GM18519 (cell line): ENCODE results near the gene TRIM47.

Experiments
- ATAC-seq: cut with Tn5 transposase; IDR thresholded peaks from one replicate; pipeline ENCODE4 v1.9.1; 2021; ENCODE audit warnings: mild to moderate bottlenecking, moderate library complexity; ENCODE audit not compliant: unreplicated experiment, low FRiP score

TRIM47 gene

DNA sequence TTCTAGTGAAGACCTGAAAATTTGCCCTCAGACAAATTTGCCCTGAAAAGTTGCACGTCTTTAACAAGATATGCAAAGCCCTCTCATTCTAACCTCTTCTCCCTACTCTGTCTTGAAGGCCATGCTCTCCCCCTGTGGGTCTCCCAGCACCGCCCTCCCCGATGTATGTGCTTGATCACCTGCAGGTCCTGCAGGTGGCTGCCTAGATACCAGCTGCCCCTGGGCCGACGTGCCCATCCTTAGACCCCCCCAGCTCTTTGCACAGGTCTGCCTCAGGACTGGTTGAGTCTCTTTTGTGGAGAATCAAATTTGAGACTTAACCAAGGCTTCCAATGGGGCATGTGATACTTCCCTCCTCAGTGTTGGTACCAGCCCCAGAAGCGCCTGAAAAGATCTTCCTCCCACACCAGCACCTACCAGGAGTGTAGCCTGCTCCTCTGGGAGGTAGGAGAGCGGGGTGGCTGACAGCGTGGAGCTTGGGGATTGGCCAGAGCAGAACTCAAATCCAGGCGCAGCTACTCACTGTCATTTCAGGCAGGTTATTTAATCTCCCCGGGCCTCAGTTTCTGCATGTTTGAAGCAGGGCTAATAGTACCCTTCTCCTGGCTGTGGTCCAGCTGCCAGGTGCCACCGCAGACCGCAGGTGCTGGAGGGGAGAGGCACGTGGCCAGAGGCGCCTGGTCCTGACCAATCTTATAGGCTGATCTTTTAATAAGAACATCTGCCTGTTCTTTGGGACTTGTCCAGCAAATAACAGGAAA, 30.9 kb upstream of the TRIM47 start:
- ATAC-seq: no peak

DNA sequence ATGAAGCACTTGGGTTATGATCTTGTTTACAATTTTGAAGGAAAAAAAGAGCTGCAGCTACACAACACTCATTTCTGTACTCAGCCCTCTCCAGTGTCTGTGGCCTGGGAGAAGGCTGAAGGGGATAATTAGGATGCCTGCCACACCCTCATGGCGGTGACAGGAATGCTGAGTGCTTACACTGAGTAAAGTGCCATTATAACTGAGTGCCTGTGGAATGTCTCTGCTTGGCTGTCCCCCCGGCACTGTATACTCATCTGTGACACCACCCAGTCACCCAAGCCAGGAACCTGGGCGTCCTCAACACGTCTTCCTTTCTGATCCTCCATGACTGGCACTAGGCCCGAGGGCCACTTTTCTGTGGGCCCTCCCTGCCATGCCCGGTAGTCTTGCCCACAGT, 29.8 kb upstream of the TRIM47 start:
- ATAC-seq: no peak

DNA sequence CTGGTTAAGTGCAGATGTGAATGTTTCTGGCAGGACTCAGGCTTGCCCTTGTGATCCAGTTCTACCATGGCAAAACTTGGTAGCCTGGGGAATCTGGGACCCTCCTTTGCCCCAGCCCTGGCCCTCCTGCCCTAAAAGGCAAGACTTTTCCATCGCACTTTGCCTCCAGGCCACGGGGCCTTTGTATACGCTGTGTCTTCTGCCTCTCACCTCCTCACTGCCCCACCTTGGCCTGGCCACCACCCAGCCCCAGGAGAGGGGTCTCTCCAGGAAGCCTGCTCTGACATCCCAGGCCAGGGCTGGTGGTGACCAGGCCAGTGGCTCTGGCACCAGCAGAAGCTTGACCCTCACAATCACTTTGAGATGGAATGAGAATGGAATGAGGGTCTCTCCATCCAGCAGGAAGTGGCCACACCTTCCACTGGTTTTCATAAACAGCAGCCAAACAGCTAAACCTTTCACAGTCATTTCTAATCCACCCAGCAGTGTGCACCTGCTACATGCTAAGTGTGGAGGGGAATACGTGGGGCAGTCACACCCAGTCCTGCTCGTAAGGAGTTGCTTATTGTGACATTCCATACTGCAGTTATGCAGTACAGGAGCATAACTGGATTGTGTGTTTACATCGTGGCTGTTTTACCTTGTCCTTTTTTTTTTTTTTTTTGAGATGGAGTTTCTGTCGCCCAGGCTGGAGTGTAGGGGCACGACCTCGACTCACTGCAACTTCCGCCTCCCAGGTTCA, 27.9 kb upstream of the TRIM47 start:
- no peak for ATAC-seq

DNA sequence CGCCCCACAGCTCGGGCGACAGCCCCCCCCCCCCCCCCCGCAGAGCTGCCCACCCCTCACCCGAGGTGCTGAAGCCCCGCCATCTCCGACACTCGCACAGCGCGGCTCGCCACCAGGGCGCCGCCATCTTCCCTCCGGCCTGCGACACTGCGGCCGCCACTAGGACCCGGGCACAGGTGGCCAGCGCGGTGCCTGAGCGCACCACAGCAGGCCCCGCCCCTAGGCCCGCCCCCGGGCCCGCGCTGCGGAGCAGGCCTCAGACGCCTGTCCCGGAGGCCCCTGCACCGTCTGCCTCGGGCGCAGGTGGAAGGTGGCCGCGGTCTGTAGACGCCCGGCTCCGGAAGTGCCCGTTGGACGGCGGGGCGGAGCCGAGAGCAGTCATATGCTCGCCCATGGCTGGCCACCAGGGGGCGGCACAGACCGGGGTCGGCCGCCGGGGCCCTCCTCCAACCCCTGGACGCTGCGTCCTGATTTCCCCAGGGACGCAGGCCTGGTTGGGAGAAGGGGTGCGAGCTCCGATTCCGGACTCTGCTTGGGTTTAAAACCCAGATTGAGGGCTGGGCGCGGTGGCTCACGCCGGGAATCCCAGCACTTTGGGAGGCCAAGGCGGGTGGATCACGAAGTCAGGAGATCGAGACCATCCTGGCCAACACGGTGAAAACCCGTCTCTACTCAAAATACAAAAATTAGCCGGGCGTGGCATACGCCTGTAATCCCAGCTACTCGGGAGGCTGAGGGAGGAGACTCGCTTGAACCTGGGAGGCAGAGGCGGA, 26.6 kb upstream of the TRIM47 start, which contains the start of gene MRPL38:
MRPL38 (minus strand) TSS at position 136 of the 773 bp plus-strand sequence; CDS start at position 127, 9 bp downstream.
- ATAC-seq: peak; percentile 82

DNA sequence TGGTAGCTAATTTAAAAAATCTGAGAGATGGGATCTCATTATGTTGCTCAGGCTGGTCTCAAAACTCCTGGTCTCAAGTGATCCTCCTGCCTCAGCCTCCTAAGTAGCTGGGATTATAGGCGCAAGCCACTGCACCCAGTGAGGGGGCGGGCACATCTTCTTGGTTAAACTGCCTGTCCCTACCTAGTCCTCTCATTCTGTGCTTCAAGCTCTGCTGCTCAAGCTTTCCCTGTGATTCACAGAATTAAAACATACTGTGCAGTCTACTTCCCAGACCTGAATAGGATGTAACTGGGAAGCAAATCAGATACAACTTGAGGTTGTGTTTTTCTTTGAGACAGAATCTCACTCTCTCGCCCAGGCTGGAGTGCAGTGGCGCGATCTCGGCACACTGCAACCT, 24.0 kb upstream of the TRIM47 start:
- ATAC-seq: no peak

DNA sequence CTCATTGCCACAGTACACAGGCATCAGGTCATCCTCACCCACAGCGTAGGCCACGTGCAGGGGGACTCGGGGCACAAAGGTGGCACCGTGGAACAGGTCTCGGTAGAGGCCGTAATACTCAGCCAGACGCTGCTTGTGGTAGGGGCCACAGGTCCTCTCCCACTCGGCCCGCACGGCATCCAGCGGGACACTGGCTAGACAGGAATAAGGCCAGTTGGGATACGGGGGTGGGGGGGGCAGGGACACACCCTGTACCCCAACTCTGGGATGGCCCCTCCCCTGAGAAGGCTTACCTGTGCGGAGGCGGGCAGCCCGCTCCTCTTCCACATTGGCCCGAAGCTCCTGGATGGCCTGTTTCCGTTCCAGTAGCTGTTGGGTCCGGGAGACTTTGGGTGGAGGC, 23.3 kb upstream of the TRIM47 start:
- ATAC-seq: no peak

DNA sequence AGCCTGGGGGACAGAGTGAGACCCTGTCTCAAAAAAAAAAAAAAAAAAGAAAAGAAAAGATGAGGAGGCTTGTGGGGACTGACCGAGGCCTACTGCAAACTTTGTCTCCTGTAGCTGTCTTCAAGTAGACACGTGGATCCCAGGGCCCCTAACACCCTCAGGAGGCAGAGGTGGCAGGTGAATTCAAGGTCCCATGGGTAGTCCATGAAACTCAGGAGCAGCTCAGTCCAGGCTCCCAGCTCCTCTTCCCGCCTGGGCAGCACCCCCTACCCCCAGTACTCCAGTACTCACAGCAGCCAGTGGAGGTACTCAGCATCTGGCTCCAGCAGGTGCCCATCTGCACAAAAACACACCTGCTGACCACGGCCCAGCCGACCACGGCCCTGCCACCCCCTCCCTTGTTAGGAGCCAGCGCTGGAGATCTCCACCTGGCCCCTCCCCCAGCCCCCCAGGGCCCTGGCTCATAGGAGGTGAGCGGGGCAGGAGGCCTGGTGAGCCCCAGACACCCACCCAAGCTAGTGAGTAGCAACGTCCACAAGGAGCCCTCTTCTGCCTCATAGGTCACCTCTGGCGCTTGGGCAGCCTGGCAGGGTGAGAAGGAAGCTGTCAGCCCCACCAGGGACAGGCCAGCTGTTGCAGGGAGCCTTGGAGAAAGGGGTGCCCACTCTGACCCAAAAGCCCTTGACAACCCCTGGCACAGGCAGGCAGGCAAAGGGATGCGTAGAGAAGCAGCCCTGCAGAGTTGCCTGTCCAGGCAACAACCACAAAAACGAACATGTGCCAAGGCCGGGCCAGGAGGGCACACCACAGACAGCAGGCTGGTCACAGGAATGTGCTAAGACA, 22.5 kb upstream of the TRIM47 start:
- ATAC-seq: no peak

DNA sequence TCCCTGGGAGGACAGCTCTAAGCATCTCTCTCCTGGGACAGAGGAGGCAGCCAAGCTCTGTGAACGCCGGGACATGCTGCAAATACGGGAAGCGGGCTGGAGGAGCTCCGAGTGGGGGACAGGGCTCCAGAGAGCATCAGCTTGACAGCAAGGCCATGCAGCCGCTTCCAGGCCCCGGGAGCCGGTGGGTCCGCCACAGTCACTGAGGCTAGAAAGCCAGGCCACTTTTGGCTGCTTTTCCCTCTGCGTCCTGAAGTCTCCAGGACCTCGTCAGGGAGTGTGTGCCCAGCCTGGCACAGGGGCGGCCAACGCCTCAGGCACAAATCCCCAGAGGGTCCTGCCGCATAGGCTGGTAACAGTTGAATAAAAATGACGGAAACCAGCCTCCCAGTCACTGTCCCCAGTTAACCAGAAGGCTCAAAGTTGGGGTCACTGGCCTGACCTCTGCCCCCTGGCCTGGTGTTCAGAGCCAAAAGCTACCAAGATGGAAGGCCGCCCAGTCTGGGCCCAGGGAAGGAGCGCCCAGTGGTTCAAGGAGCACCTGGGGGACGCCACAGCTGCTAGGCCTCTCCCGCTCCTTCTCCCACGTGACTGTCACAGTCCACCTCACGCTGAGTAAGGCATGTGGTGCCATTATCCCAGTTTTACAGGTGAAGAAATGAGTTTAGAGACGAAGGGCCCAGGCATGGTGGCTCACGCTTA, 21.5 kb upstream of the TRIM47 start:
- ATAC-seq: no peak

DNA sequence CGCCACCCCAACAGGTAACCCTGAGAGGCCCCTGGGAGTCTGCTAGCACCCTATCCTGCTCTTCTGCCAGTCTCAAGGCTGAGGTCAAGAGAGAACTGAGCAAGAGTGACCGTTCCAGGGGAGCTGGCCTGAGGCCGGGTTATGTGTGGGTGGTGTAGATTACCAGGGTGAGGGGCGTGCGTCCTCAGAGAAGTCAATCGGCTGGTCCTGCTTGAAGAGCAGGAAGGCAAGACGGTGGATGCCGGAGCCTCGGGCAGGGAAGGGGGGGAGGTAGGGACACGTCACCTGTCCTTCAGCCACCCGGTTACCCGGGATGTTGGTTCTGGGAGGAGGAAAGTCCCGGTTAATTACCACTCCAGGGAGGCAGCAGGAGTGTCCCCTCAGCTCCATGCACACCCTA, 21.0 kb upstream of the TRIM47 start:
- ATAC-seq: no peak

DNA sequence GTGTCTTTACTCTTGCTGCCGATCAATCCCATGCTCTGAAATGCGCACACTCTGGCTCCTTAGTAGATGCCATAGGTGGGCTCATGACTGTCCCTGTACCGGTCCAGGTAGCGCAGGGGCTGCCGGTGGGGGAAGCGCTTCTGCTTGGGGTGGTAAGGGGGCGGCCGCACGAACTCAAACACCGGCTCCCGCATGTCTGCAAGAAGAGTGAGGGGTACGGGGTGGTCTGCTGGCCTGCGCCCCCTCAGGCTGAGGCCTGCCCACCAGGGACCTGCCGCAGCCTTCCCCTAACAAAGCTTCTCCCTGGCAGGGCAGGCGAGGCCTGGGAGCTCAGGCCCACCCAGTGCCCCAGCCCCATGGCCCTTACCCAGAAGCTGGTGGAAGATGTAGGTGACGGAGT, 20.4 kb upstream of the TRIM47 start:
- no peak for ATAC-seq

DNA sequence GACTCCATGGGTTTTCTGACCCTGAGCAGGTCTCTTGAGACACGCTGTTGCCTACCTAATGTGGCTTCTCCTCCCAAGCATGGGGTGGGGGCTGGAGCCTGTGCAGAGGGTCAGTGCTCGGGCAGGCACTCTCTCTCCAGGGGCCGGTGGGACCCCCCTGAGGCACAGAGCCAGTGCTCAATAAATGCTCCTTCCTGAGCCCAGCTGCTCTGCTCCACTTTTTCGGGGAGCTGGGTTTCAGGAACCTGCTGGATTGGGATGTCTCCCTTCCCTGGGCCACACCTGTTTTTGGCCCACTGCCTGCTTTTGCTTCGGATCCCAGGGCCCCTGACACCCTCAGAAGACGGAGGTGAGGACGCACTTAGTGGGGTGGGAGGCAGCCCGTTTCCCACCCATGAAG, 19.7 kb upstream of the TRIM47 start:
- ATAC-seq: no peak

DNA sequence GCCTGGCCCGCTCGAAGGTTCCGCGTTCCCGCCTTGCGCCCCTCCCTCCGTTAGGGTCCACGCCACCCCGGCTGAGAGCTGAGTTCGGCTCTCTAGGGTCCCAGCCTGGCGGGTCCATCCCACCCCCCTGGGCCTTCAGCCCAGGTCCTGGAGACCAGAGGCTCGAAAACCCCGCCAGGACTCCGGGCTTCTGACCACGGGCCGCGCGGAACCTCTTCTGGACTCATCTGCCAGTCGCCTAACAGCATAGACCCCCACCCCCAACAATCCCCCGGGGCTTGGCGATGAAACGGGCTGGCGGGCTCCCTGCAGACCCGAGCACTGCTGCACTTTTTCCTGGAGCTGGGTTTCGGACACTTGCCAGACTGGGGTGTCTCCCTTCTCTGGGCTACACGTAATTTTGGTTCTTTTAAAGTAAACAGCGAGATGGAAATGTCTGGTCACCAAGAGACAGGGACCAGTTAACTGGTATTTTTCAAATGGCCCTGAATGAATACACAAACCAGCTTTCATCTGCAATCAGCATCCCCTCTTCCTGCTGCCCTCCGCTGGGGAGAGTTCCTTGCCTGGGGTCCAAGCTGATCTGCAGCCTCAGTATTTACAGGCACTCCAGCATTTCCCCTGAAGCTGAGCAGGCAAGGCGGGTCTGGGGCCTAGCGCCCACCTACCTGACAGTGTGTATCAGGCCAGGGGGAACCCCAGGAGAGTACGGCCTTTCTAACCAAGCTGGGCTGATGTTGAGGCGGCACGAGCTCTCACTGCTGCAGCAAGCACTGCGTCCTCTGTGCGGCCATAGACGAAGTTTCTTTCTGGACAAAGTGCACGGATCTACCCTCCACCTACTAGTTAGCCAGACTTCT, 19.0 kb upstream of the TRIM47 start:
- ATAC-seq: no peak

DNA sequence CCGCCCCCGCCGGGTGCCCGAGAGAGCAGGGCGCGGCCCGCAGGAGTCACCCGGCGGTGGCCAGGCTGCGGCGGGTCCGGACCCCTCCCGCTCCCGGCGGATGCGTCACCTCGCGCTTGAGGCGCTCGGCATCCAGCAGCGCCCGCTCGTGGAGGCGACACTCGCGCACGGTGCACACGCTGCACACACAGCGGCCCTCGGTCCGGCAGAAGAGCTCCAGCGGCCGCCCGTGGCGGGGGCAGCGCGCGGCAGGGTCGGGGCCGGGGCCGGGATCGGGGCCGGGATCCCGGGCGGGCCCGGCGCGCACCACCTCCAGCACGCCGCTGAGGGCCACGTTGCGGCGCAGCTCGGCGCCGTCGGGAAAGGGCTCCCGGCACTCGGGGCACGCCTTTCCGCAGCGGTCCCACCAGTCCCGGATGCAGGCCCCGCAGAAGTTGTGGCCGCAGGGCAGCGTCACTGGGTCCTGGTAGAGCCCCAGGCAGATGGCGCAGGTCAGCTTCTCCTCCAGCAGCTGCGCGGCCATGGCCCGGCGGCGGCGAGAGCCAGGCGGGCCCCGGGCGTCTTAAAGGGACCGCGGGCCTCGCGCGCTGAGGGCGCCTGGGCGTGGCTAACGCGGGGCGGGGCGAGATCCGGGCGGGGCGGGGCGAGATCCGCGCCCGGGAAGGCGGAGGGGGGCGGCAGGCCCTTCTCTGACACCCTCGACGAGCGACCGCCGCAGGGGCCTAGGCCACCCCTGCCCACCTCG, 18.2 kb upstream of the TRIM47 start, which contains the start of gene TRIM65:
TRIM65 (minus strand) TSS at position 537 of the 745 bp plus-strand sequence; CDS start at position 523, 14 bp downstream.
- ATAC-seq: no peak

DNA sequence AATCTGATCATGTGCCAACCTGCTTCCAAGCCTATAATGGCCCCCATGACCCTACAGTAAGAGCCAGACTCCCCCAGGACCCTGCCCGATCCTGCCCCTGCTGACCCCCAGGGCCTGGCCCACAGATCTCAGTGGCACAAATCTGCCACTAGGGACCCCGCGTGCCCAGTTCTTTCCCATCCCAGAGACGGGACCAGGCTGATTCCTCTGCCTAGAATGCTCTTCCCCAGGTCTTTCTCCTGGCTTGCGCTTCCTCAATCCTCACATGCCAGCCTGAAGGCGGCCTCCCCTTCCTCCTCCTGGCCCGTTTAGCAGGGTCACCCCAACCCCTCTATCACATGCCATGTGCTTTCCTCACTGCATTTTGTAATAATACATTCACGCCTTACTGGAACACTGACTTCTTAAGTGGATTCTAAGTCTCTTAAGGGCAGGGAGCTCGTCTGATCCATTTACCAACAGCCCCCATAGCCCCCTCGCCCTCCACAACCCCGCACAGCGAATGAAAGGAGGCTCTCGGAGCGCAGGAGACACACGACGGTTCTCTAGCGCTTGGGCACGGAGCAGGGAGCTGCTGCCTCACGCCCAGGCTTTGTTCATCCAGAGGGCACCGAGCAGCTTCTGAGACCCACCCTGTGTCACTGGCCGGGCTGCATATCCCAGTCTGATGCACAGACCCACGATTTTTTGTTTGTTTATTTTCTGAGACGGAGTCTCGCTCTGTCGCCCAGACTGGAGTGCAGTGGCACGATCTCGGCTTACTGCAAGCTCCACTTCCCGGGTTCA, 17.2 kb upstream of the TRIM47 start:
- no peak for ATAC-seq

DNA sequence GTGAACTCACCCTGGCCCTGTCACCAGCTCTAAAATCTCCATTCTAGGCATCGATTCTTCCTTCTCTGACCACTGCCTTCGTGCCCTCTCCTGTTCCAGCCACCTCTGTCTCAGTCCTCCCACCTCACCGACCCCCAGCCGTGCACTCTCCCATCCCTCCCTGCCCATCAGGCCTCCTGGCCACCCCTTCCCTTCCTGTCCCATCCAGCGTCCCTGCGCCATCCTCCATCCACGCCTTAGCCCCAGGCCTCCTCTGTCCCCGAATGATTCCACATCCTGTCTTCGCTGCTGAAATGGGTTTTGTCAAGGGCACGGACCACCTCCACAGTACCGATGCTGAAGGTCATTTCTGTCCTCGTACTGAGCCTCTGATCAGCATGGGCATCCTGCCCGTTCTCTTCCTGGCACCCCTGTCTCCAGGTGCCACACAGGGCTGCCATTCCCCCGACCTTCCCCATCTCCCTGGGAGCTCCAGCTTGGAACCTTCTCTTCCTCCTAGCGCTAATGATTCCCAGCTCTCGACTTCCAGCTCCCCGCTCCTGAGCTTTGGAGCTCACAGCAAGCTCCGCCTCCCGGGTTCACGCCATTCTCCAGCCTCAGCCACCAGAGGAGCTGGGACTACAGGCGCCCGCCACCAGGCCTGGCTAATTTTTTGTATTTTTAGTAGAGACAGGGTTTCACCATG, 15.8 kb upstream of the TRIM47 start:
- no peak for ATAC-seq

DNA sequence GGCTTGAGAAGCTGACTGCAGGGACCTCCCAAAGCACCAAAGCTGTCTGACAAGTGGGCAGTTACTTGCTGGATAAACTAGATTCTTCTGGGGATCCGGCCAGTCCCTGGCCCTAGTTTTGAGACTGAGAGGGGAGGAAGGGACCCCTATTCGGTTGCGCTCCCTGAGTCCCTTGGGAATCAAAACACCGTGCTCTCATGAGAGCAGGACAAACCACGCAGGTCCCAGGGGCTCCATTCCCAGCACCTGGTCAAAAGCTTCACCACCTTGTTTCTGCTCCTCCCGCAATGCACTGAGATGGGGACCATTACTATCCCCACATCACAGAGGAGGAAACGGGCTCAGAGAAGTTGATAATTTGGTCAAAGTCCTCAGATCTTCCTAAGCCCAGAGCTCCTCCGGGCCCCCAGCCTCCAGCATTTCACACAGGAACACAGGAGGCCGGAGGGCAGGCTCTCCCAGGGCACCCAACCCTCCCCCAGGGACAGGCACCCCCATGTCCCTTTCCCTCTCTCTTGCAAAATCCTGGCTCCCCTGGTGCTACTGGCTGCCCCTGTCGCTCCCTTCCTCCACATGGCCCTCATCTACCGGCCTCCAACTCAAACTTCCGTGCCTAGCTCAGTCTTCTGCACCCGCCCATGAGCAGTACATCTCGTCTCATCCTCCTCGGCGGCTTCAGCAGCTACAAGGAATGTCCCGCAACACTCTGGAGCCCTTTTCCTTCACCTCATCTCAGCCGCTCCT, 15.1 kb upstream of the TRIM47 start:
- no peak for ATAC-seq
